Measurements from ENCODE around the gene GRID1. TPM values are rescaled to one million over a fixed set of nuclear protein-coding genes. Genes with fewer than 3 reads are reported as not detected.

The GRID1 gene
- polyA plus RNA-seq, 4 donors: 0.27 to 1.1 (median 0.40) TPM; not detected in 1

GRCh38 chr10:86049442-86049841 is 317.2 kb downstream of the GRID1 start:
- H3K27ac ChIP-seq (ENCODE audit: low read depth in 1 of 3, low read length in 2 of 3): no peak overlapping the region
- no peak overlapping the region for H3K4me3 ChIP-seq (ENCODE audit: low read depth in 1 of 3, low read length in 3 of 3)
- H3K9me3 ChIP-seq (ENCODE audit: control insufficient read depth in 2 of 2, insufficient read depth in 1 of 2, low read depth in 1 of 2, low read length in 1 of 2): peaks cover 0 to 2% of the 10 kb centered on the region in 2 donors
- no peaks in the 10 kb centered on the region for H3K4me1 ChIP-seq (ENCODE audit: control insufficient read depth in 3 of 3, insufficient read depth in 2 of 3, low read depth in 1 of 3, low read length in 2 of 3)
- no peaks in the 10 kb centered on the region for H3K36me3 ChIP-seq (ENCODE audit: control insufficient read depth in 3 of 3, insufficient read depth in 2 of 3, low read depth in 1 of 3, low read length in 3 of 3)
- FAIRE-seq (no peak), DNase-seq (no peak)
- H3K27me3 ChIP-seq (ENCODE audit: control insufficient read depth in 3 of 3, insufficient read depth in 3 of 3, low read length in 3 of 3): no peaks in the 10 kb centered on the region
- 80 to 92% (median 81%) methylated on average over 4 of the region's 4 CpGs for WGBS, 3 donors

DNA sequence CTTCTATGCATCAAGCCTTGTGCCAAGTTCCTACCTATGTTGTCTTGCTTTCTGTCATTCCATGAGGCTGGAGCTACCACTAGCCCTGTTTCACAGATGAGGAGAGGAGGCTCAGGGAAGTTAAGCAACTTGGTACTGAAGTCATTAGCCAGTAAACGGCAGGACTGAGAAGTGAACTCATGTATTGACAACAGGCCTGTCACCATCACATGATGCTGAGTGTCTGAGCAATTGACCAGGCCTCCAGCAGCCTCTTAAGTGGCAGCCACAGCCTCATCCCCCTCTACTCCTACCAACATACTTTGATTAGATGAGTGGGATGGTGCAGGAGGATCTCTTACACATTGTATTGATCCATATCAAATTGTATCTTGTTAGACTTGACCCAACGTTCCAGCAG is 317.6 kb downstream of the GRID1 start:
- no peak for DNase-seq
- Histone ChIP-seq H3K9me3 (ENCODE audit: control insufficient read depth in 2 of 2, insufficient read depth in 1 of 2, low read depth in 1 of 2, low read length in 1 of 2) (peaks cover 0 to 2% of the 10 kb centered on the region in 2 donors), H3K4me1 (ENCODE audit: control insufficient read depth in 3 of 3, insufficient read depth in 2 of 3, low read depth in 1 of 3, low read length in 2 of 3) (no peaks in the 10 kb centered on the region), H3K4me3 (ENCODE audit: low read depth in 1 of 3, low read length in 3 of 3) (no peak overlapping the region), H3K27ac (ENCODE audit: low read depth in 1 of 3, low read length in 2 of 3) (no peak overlapping the region), H3K36me3 (ENCODE audit: control insufficient read depth in 3 of 3, insufficient read depth in 2 of 3, low read depth in 1 of 3, low read length in 3 of 3) (no peaks in the 10 kb centered on the region), H3K27me3 (ENCODE audit: control insufficient read depth in 3 of 3, insufficient read depth in 3 of 3, low read length in 3 of 3) (no peaks in the 10 kb centered on the region)
- 76 to 88% (median 81%) methylated on average over 2 of the region's 2 CpGs for WGBS, 3 donors
- FAIRE-seq: no peak

DNA sequence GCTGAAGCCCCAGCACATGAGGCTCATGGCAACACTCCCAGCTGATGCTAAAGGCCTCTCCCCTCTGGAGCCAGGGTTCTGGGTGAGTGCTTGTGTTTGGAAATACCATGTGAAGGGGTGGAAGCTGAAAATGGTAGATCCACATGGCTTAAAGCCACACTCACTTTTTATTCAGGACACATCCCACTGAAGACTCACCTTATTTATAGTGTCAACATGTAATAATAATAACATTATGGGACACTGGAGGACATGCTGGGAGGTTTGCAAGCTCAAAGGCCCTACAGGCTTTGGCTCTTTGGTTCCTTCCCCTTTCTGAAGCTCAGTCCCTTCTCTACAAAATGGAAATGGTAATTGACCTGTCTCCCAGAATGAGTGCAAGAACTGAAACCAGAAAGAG is 318.0 kb downstream of the GRID1 start:
- Histone ChIP-seq H3K27me3 (ENCODE audit: control insufficient read depth in 3 of 3, insufficient read depth in 3 of 3, low read length in 3 of 3) (no peaks in the 10 kb centered on the region), H3K36me3 (ENCODE audit: control insufficient read depth in 3 of 3, insufficient read depth in 2 of 3, low read depth in 1 of 3, low read length in 3 of 3) (no peaks in the 10 kb centered on the region), H3K4me1 (ENCODE audit: control insufficient read depth in 3 of 3, insufficient read depth in 2 of 3, low read depth in 1 of 3, low read length in 2 of 3) (no peaks in the 10 kb centered on the region), H3K4me3 (ENCODE audit: low read depth in 1 of 3, low read length in 3 of 3) (no peak overlapping the region), H3K27ac (ENCODE audit: low read depth in 1 of 3, low read length in 2 of 3) (no peak overlapping the region), H3K9me3 (ENCODE audit: control insufficient read depth in 2 of 2, insufficient read depth in 1 of 2, low read depth in 1 of 2, low read length in 1 of 2) (peaks cover 0 to 2% of the 10 kb centered on the region in 2 donors)
- DNase-seq: no peak
- no peak for FAIRE-seq

DNA sequence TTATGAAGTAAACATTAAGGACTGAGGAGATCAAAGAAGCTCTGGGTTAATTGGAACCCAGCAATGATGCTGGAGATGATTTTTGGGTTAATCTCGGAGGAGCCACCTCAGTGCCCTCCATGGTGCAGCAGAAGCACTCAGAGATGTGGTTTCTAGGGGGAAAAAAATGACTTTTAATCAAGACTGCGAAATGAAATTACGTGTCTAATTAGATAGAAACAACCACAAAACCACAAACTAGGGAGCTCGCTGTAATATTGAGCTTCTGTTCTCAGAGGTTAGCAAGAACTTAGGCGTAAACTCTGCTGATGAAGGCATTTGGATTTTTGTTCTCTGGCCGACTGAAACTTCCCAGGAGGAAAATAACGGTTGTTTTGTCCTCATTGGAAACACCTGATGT is 319.0 kb downstream of the GRID1 start:
- 64 to 66% (median 66%) methylated on average over 7 of the region's 7 CpGs for WGBS, 3 donors
- no peak for FAIRE-seq
- H3K36me3 ChIP-seq (ENCODE audit: control insufficient read depth in 3 of 3, insufficient read depth in 2 of 3, low read depth in 1 of 3, low read length in 3 of 3): no peaks in the 10 kb centered on the region
- H3K27me3 ChIP-seq (ENCODE audit: control insufficient read depth in 3 of 3, insufficient read depth in 3 of 3, low read length in 3 of 3): no peaks in the 10 kb centered on the region
- no peak overlapping the region for H3K4me3 ChIP-seq (ENCODE audit: low read depth in 1 of 3, low read length in 3 of 3)
- H3K4me1 ChIP-seq (ENCODE audit: control insufficient read depth in 3 of 3, insufficient read depth in 2 of 3, low read depth in 1 of 3, low read length in 2 of 3): no peaks in the 10 kb centered on the region
- peaks cover 0 to 2% of the 10 kb centered on the region in 2 donors for H3K9me3 ChIP-seq (ENCODE audit: control insufficient read depth in 2 of 2, insufficient read depth in 1 of 2, low read depth in 1 of 2, low read length in 1 of 2)
- DNase-seq: no peak
- no peak overlapping the region for H3K27ac ChIP-seq (ENCODE audit: low read depth in 1 of 3, low read length in 2 of 3)

DNA sequence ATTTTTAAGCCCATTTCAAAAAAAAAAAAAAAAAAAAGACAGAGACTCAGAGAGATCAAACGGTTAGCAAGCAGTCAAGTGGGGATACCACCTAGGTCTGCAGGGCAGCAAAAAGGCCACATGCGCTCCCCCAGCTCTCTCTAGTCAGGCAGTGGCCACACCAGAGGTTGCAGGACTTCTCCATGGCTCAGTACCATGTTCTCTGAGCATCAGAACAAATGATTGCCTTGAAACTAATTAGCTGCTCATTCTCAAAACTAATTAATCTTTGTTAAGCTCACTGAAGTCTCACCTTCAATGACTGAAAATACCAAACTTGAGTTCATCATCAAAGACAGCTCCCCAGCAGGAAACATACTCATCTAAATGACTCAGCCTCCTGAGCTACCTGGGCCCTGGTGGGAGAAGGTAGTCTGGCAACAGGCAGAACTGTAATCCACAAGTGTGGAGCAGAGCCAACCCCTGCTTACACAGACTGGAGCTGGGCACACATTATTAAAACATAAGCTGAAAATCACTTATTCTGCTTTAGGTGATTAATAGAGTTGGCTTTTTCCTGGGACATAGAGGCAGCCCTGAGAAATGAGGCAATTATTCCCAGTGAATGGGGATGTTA is 319.6 kb downstream of the GRID1 start:
- Histone ChIP-seq H3K36me3 (ENCODE audit: control insufficient read depth in 3 of 3, insufficient read depth in 2 of 3, low read depth in 1 of 3, low read length in 3 of 3) (no peaks in the 10 kb centered on the region), H3K27ac (ENCODE audit: low read depth in 1 of 3, low read length in 2 of 3) (no peak overlapping the region), H3K9me3 (ENCODE audit: control insufficient read depth in 2 of 2, insufficient read depth in 1 of 2, low read depth in 1 of 2, low read length in 1 of 2) (peaks cover 0 to 2% of the 10 kb centered on the region in 2 donors), H3K4me1 (ENCODE audit: control insufficient read depth in 3 of 3, insufficient read depth in 2 of 3, low read depth in 1 of 3, low read length in 2 of 3) (no peaks in the 10 kb centered on the region), H3K4me3 (ENCODE audit: low read depth in 1 of 3, low read length in 3 of 3) (no peak overlapping the region), H3K27me3 (ENCODE audit: control insufficient read depth in 3 of 3, insufficient read depth in 3 of 3, low read length in 3 of 3) (no peaks in the 10 kb centered on the region)
- 65 to 77% (median 74%) methylated on average over 2 of the region's 2 CpGs for WGBS, 3 donors
- FAIRE-seq (no peak), DNase-seq (no peak)

GRCh38 chr10:86045896-86046295 is 320.7 kb downstream of the GRID1 start:
- H3K4me3 ChIP-seq (ENCODE audit: low read depth in 1 of 3, low read length in 3 of 3): no peak overlapping the region
- no peak overlapping the region for H3K27ac ChIP-seq (ENCODE audit: low read depth in 1 of 3, low read length in 2 of 3)
- FAIRE-seq (no peak), DNase-seq (no peak)
- no peaks in the 10 kb centered on the region for H3K36me3 ChIP-seq (ENCODE audit: control insufficient read depth in 3 of 3, insufficient read depth in 2 of 3, low read depth in 1 of 3, low read length in 3 of 3)
- no peaks in the 10 kb centered on the region for H3K4me1 ChIP-seq (ENCODE audit: control insufficient read depth in 3 of 3, insufficient read depth in 2 of 3, low read depth in 1 of 3, low read length in 2 of 3)
- peaks cover 0 to 3% (median 0%) of the 10 kb centered on the region in 3 donors for H3K27me3 ChIP-seq (ENCODE audit: control insufficient read depth in 3 of 3, insufficient read depth in 3 of 3, low read length in 3 of 3)
- H3K9me3 ChIP-seq (ENCODE audit: control insufficient read depth in 2 of 2, insufficient read depth in 1 of 2, low read depth in 1 of 2, low read length in 1 of 2): peaks cover 0 to 2% of the 10 kb centered on the region in 2 donors
- WGBS, 3 donors: 78 to 85% (median 84%) methylated on average over 5 of the region's 5 CpGs

DNA sequence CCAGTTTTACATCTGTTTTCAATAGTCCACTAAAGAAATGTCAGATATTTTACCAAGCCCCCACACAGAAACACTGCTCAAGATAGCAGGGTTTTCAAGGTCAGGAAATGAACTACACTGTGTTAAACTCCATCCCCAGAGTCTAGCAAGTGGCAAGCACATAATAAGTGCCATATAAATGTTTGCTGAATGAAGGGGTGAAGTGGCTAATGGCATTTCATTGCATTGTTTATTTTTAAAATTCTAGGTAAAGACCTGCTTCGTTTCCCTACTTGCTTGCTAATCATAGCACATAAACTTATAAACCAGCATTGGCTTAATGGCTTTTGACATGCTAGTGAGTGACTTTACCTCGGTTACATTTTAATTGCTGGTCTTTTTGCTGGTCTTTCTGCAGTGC is 322.6 kb downstream of the GRID1 start:
- Histone ChIP-seq H3K9me3 (ENCODE audit: control insufficient read depth in 2 of 2, insufficient read depth in 1 of 2, low read depth in 1 of 2, low read length in 1 of 2) (no peaks in the 10 kb centered on the region), H3K27ac (ENCODE audit: low read depth in 1 of 3, low read length in 2 of 3) (no peak overlapping the region), H3K4me1 (ENCODE audit: control insufficient read depth in 3 of 3, insufficient read depth in 2 of 3, low read depth in 1 of 3, low read length in 2 of 3) (no peaks in the 10 kb centered on the region), H3K27me3 (ENCODE audit: control insufficient read depth in 3 of 3, insufficient read depth in 3 of 3, low read length in 3 of 3) (peaks cover 0 to 3% (median 0%) of the 10 kb centered on the region in 3 donors), H3K36me3 (ENCODE audit: control insufficient read depth in 3 of 3, insufficient read depth in 2 of 3, low read depth in 1 of 3, low read length in 3 of 3) (no peaks in the 10 kb centered on the region), H3K4me3 (ENCODE audit: low read depth in 1 of 3, low read length in 3 of 3) (no peak overlapping the region)
- no peak for FAIRE-seq
- no peak for DNase-seq
- 51 to 65% (median 65%) methylated on average over 2 of the region's 2 CpGs for WGBS, 3 donors

- Histone ChIP-seq H3K27ac (ENCODE audit: low read depth in 1 of 3, low read length in 2 of 3) (no peak overlapping the region), H3K9me3 (ENCODE audit: control insufficient read depth in 2 of 2, insufficient read depth in 1 of 2, low read depth in 1 of 2, low read length in 1 of 2) (no peaks in the 10 kb centered on the region), H3K4me3 (ENCODE audit: low read depth in 1 of 3, low read length in 3 of 3) (no peak overlapping the region), H3K36me3 (ENCODE audit: control insufficient read depth in 3 of 3, insufficient read depth in 2 of 3, low read depth in 1 of 3, low read length in 3 of 3) (no peaks in the 10 kb centered on the region), H3K27me3 (ENCODE audit: control insufficient read depth in 3 of 3, insufficient read depth in 3 of 3, low read length in 3 of 3) (peaks cover 0 to 3% (median 0%) of the 10 kb centered on the region in 3 donors), H3K4me1 (ENCODE audit: control insufficient read depth in 3 of 3, insufficient read depth in 2 of 3, low read depth in 1 of 3, low read length in 2 of 3) (no peaks in the 10 kb centered on the region)
- WGBS, 3 donors: 36 to 59% (median 46%) methylated on average over 3 of the region's 3 CpGs
- DNase-seq: no peak
- no peak for FAIRE-seq
Measured at GRCh38 chr10:86043236-86043635, 323.4 kb downstream of the GRID1 start.

GRCh38 chr10:86042161-86042560 is 324.4 kb downstream of the GRID1 start:
- Histone ChIP-seq H3K4me1 (ENCODE audit: control insufficient read depth in 3 of 3, insufficient read depth in 2 of 3, low read depth in 1 of 3, low read length in 2 of 3) (no peaks in the 10 kb centered on the region), H3K4me3 (ENCODE audit: low read depth in 1 of 3, low read length in 3 of 3) (no peak overlapping the region), H3K27me3 (ENCODE audit: control insufficient read depth in 3 of 3, insufficient read depth in 3 of 3, low read length in 3 of 3) (peaks cover 0 to 3% (median 0%) of the 10 kb centered on the region in 3 donors), H3K27ac (ENCODE audit: low read depth in 1 of 3, low read length in 2 of 3) (no peak overlapping the region), H3K9me3 (ENCODE audit: control insufficient read depth in 2 of 2, insufficient read depth in 1 of 2, low read depth in 1 of 2, low read length in 1 of 2) (no peaks in the 10 kb centered on the region), H3K36me3 (ENCODE audit: control insufficient read depth in 3 of 3, insufficient read depth in 2 of 3, low read depth in 1 of 3, low read length in 3 of 3) (no peaks in the 10 kb centered on the region)
- DNase-seq (no peak), FAIRE-seq (no peak)
- WGBS, 3 donors: 53 to 79% (median 58%) methylated on average over 2 of the region's 2 CpGs
